ENCODE measurements around the gene CSMD2.

Gene CSMD2

DNA sequence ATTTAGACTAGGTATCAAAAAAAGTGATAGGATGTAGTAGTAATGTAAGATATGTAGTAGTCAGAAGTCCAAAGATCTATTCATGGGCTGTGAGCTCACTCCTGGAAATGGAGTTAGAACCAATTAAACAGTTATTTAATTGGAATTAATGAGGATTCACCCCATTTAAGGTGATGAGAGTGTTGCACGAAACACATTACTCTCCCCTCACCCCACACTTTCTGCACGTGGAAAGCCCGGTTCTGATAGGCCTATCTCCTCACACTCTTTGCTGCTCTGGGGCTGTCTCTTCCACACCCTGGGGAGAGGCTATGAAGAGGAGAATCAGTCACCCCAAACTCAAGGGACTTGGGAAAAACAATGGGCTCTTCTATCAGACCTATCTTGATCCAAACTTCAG is 174.7 kb downstream of the CSMD2 start:
- DNase-seq, result no peak

GRCh38 chr1:33988161-33988560 is 176.9 kb downstream of the CSMD2 start:
- DNase-seq, result no peak

DNA sequence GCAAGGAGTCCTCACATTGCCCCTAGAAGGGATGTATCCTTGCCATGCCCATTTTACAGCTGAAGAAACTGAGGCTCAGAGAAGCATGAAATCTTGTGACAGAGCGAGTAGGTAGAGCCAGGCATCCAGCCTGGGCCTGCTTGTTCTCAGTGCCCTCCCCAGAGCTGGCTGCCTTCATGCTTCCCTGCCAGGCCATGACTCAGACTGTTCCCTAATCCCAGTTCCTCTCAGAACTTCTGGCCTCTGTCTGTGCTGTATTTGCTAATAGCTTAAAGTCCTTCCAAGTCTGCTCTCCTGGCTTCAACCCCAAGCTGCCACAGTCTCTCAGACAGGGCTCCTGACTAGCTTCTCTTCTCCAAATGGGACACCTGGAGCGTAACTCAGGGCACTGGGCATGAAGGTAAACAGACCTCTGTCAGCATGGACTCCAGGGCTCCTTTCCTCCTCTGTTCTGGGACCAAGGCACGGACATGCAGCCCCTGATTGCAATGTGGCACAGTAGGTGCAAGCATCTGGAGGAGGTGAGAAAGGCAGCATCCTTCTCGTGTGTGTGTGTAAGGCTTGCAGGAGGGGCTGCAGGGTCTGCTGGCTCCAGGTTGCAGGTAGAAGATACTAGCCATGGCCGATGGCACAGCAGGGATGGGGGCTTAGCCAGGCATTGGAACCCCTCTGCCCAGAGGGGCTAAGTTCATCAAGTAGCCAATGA is 178.5 kb downstream of the CSMD2 start:
- DNase-seq, result no peak

DNA sequence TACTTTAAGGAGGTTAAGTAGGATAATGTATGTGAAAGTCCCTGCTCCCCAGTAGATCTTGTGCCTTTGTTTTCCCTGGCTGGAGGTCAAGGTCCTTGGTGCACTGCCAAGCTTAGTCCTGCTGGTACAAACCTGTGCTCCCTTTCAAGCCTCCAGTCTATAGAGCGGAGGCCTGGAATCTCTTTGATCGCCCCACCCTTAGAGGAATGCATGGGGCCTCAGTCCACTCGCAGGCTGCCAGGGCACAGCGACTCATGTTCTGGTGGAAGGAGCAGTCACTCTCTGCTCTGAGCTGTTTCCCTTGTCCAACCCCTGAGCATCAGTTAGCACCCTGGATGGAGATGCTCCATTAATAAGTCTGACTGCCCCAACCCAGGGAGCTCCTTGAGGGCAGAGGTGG is 179.4 kb downstream of the CSMD2 start:
- no peak for DNase-seq

DNA sequence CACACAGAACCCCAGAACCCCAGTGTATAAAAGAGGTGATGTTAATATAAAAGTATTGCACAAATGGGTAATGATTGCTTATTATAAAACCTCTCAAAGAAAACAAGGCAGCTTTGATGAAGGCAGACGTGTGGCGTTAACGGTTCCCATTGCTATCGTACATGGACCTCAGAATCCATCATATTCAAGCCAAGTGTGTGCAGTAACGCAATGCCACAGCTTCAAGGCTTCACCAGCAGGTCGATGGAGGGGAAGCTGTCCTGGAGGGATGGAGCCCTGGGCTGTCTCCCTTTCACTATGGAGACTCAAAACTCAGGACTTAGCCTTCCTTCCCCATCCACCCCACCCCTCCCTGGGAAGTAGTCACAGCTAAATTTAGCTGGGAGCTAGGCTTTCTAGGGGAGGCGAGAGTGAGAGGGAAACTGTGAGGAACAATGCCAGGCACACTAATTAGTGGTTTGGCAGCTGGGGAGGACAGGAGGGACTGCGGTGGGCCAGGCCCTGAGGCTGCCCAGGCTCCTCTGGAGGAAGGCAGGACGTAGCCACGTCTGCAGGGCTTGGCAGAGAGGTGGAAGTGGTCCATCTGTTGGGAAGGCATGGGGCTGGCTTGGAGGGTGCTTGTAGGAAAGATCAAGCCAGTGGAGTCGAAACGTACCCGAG is 180.0 kb downstream of the CSMD2 start:
- DNase-seq, result no peak

DNA sequence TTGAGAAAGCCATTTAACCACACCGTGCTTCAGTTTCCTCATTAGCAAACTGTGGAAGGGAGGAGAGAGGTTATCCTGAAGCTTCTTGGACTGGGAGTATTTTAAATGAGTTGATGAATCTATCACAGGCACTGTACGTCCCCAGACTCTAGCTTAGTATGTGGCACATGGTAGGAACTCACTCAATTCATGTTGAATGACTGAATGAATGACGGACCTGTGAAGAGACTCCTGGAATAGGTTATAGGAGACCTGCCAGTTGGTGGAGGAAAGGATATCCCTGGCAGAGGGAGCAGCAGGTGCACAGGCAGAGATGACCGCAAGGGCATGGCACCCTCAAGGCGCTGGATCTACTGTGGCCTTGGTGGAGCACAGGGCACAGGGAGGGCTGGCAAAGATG is 182.6 kb downstream of the CSMD2 start:
- no peak for DNase-seq

DNA sequence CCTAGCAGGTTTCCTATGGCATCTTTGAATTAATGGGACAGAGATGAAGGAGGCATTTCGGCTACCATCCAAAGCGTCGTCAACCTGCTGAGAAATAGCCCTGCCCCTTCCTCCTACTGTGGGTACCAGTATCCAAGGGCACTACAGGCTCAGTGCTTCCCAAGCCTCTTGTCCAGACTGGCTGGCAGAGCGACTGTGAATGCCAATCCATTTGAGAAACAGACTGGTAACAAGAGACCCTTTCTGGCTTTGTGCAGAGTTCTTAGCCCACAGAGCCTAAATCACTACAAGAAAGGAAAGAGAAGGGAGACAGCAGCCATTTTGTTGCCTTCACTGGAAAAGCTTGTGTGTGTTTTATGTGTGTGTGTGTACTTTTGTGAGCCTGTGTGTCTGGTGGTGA is 185.7 kb downstream of the CSMD2 start:
- DNase-seq, result no peak

DNA sequence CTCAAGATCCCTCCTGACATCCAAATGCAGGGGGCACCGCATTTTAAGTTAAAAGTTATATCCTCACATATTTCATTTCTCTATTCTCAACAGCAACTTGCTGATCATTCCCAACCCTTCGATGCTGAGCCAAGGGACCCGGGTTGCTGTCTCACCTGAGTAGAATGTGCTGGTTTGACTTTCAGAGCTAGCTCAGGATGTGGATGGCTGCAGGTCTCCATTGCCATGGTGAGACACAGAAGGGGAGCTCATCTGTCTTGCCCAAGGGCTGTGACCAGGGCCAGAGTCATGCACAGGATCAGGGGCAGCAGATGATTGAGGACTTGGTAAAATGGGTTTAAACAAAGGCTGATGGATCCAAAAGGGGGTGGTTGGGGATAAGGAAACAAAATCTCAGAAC is 189.1 kb downstream of the CSMD2 start:
- no peak for DNase-seq

DNA sequence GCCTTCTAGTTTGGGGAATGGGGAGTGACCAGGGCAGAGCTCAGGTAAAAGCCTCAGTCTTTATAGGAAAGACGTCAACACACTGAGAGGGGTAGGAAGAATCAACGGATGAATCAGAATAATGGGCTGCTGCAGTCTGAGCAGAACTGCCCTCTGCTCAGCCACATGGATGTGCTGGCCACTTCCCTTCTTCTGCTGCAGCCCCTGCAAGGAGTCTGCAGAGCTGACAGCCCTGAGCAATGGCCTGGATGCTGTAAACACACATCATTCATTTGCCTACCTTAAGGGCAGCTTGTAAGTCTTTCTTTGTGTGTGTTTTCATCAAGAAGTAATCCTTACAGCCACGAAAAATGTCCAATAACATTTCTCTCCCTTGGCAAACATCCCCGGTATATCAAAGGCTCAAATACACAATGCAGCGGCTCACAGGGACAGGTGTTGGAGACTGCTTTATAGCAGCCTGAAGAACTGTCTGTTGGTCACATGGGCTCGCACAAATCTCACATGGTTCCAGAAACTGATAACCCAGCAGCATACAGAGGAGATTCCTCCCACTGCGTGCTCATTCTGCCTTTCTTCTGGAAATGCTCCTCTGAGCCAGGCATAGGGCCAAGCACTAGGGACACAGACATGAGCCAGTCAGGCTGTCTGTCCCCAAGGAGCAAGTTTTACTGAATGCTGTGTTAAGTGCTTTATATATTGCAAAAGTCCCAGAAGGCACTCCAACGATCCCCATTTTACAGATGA is 191.1 kb downstream of the CSMD2 start:
- DNase-seq, result no peak

GRCh38 chr1:33972676-33973395 is 192.2 kb downstream of the CSMD2 start:
- DNase-seq, result no peak

DNA sequence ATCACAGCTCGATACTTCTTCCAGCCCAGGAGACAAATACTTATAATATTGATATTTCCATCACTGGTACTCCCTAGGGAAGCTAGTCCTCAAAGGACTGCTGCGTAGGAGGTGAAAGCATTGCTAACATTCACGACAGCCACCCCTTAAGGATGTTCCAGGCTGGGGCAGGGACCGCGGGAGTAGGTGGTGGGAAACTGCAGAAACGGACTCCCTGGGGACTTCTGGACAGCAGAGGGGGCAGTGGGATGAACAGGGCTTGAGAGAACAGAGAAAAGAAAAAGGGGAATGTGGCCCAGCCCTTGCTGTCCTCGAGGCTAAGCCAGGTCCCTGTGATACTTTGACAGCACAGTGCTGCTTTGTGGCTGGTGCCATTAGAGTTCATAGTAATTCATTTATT is 193.1 kb downstream of the CSMD2 start:
- DNase-seq, result no peak

GRCh38 chr1:33971018-33971710 is 193.9 kb downstream of the CSMD2 start:
- DNase-seq, result no peak

DNA sequence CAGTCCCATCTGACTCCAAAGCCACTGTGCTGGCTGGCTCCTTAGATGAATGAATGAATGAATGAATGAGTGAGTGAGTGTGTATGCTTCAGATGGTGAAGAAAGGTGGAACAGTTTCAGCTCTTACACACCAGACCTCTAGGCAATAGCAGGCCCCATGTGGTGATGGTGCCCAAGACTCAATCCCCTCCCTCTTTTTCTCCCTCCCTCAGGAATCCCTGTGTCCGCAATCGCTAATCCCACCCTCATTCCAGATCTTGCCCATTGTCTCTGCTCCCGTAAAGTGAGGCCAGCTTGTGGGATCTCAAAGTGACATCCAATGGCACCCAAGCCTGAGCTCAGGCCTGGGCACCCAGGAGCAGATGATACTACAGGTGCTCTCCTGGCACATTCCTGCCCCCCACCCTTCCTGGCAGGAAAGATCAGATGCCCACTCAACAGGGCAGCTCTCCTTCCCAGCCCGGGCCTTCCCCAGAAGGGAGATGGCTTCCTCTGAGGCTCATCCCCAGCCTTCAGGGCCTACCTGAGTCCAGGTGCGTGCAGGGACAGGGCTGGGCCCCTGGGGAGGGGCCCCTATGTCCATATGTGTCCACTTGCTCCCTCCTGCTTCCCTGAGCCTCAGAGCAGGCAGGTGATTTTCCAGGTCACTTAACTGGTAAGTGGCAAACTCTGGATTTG is 194.7 kb downstream of the CSMD2 start:
- no peak for DNase-seq

GRCh38 chr1:33966346-33967141 is 198.5 kb downstream of the CSMD2 start:
- no peak for DNase-seq

DNA sequence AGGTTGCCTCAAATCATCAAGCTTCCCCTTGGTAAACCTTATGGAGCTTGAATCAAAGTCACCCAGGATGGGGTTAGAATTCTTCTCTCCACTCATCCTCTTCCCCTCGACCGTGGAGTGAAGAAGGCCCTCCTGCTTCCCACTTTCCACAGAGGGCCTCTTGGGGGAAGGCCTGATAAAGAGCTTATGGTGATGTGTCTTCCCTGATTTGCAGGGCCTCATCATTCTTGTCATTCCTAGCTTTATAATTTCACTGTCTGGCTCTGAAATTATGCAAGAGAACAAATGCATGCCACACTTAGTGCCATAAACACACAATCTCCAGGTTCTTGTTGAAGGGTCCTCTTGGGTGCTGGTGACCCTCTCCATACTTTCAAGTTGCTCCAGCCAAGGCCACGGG is 199.9 kb downstream of the CSMD2 start:
- no peak for DNase-seq

DNA sequence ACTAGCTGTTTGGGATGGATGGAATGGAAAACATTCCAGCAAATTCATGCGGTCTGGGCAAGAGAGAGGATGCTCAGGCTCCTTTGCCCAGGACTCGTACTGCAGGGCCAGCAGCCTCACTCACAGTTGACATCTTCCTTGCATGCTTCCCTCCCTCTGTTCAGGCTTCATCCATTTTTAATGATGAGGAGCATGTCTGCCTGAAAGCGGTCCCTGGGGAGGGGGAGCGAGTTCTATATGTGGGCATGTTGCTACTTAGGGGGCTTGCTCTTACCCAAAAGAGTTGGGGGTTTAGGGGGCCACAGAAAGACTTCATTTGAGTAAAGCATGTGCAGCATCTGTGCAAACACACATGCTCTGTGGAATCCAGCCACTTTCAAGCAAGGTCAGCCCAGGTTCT is 203.0 kb downstream of the CSMD2 start:
- DNase-seq, result no peak

DNA sequence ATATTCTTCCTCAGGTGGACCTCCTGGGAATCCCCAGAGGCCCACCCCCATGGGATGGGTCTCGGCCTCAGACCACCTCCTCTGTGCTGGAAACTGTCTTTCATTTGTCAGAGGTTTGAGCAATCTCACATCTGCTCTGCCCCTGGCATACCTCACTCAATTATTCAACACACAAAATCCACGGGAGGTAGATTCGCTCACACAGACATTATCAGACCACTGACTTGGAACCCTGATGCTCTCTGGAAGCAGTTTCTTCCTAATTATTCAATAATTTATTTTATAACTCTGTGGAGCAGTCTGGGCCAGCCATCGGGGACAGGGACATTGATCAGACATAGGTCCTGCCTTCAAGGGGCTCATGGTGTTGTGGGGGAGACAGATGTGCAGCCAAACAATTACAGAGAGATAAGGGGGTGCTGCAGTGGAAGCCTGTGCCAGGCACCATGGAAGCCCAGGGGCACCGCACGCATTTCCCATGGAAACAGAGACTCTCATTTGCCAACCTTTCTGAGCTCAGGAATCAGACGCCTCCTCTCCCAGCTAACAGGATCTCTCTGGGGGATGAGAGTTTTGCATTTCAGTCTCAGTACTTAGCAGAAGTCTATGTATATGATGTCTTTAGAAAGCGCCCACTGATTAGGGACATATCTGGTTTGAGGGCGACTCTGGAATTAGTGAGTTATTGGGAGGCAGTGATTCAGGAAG is 204.7 kb downstream of the CSMD2 start:
- no peak for DNase-seq

DNA sequence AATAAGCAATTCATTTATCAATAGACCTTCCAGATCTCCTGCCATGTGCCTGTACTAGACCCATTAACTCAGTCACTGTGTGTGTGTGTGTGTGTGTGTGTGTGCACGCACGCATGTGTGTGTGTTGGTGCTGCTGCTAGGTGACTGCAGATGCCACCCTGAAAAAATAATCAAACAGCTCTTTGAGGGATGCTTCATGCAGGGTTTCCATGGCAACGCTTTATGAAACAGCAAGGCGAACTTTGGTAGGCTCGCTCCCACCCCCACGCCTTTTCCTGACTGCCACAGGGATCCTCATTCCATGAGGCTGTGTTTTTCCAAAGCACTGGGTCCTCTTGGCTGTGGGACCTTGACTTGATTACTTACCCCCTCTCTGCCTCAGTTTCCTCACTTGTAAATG is 207.2 kb downstream of the CSMD2 start:
- no peak for DNase-seq

DNA sequence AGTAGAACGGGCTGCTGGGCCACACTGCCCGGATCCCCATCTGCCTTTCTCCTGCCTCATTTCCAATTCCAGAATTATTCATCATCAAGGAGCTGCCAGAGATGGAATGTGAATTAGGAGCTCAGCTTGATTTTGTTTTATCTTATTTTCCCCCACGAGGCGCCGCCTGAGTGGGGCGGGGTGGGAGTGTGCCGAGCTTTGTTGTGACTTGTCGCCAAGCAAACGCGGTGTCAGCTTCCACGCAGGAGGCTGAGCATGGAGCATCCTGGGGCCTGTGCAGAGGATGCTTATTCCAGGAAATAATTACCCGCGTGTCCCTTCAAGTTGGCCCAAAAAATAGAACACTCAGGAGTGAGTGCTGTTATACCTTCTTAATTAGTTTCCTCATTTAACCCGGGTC is 209.9 kb downstream of the CSMD2 start:
- DNase-seq, result no peak

DNA sequence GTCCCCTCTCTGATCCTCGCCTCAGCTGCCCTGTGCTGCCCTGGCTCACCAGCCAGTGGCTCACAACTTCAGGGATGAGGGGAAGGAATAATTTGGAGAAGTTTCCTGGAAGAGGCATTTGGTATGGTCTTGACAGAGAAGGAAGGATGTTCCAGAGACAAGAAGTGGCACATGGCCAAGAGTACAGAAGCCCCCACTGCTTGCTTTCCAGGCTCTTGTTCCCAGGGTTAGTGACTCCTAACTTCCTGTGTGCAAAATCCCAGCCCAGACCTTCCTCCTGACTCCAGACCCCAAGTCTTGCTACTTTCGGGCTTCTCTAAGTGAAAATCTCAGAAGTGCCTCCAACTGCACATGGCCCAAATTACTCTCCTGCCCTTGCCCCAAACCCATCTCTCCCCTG is 215.5 kb downstream of the CSMD2 start:
- no peak for DNase-seq

DNA sequence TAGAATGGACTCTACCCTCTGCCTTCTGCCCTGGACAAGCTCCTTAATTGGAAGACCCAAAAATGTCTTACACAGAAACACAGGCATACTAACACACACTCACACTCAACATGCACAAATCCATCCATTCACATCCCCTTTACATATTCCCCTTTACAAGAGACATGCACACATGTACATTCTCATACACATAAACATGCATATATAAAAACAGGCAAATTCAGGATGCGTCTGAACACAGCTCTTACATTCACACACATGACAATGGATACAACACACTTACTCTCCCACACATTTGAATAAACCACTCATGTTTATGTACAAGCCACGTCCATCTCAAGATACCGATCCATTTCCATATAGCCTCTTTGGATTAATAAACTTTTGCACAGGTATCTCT is 216.7 kb downstream of the CSMD2 start:
- no peak for DNase-seq
